Osteocyte (in vitro differentiated cells): ENCODE data around the gene ALDH16A1. TPM values are rescaled to one million over a fixed set of nuclear protein-coding genes. Genes with fewer than 3 reads are reported as not detected.

Experiments
- DNase-seq: peaks from one replicate; pipeline ENCODE4 v3.0.0; 2021; ENCODE audit warnings: mixed read lengths; ENCODE audit not compliant: unreplicated experiment; ENCODE audit errors: extremely low spot score
- H3K27ac Mint-ChIP-seq: one replicate; pipeline ENCODE4 v1.8.0; 2021; ENCODE audit warnings: mild to moderate bottlenecking, mixed read lengths; ENCODE audit not compliant: unreplicated experiment
- H3K27me3 Mint-ChIP-seq: one replicate; pipeline ENCODE4 v1.8.0; 2021; ENCODE audit warnings: mixed read lengths; ENCODE audit not compliant: unreplicated experiment
- H3K36me3 Mint-ChIP-seq: one replicate; pipeline ENCODE4 v1.8.0; 2021; ENCODE audit warnings: mixed read lengths; ENCODE audit not compliant: unreplicated experiment
- H3K4me1 Mint-ChIP-seq: one replicate; pipeline ENCODE4 v1.8.0; 2021; ENCODE audit warnings: mixed read lengths; ENCODE audit not compliant: unreplicated experiment
- H3K4me3 Mint-ChIP-seq: one replicate; pipeline ENCODE4 v1.8.0; 2021; ENCODE audit warnings: mild to moderate bottlenecking, moderate library complexity, mixed read lengths; ENCODE audit not compliant: unreplicated experiment
- H3K9me3 Mint-ChIP-seq: one replicate; pipeline ENCODE4 v1.8.0; 2021; ENCODE audit warnings: mixed read lengths; ENCODE audit not compliant: unreplicated experiment
- CTCF ChIP-seq: fragments of 200-600 bp; sonication (generic); IDR thresholded peaks from 2 replicates; pipeline ENCODE4 v1.5.0; 2021; ENCODE audit warnings: antibody characterized with exemption, mild to moderate bottlenecking, moderate library complexity
- total RNA-seq: library from RNA; stranded (reverse); gene quantifications from 2 replicates; pipeline ENCODE4 v1.2.1, GENCODE V29; 2021

The ALDH16A1 gene
- total RNA-seq, 1 donor from 2014 or later, result 31.8 TPM

- Mint-ChIP-seq H3K27ac (peak overlapping the region; percentile 34), H3K36me3 (peaks cover 8% of the 10 kb centered on the region), H3K4me1 (peaks cover 9% of the 10 kb centered on the region), H3K27me3 (no peaks in the 10 kb centered on the region), H3K9me3 (no peaks in the 10 kb centered on the region), H3K4me3 (no peak overlapping the region)
- TF ChIP-seq CTCF, result no peak
- no peak for DNase-seq
Measured at GRCh38 chr19:49503582-49503962, 50.5 kb downstream of the ALDH16A1 start.

GRCh38 chr19:49506575-49507105 is 53.6 kb downstream of the ALDH16A1 start:
- Mint-ChIP-seq H3K4me1 (peaks cover 10% of the 10 kb centered on the region), H3K9me3 (no peaks in the 10 kb centered on the region), H3K27me3 (no peaks in the 10 kb centered on the region), H3K27ac (no peak overlapping the region), H3K4me3 (no peak overlapping the region), H3K36me3 (no peaks in the 10 kb centered on the region)
- TF ChIP-seq CTCF, result peak; percentile 67
- DNase-seq, result no peak

GRCh38 chr19:49507803-49508494 is 54.9 kb downstream of the ALDH16A1 start:
- H3K4me3 Mint-ChIP-seq, result no peak overlapping the region
- H3K27ac Mint-ChIP-seq, result peak overlapping the region; percentile 3
- TF ChIP-seq CTCF, result no peak

GRCh38 chr19:49512970-49513745 is 60.1 kb downstream of the ALDH16A1 start:
- Mint-ChIP-seq H3K4me1 (peaks cover 28% of the 10 kb centered on the region), H3K27me3 (no peaks in the 10 kb centered on the region), H3K27ac (peak overlapping the region; percentile 14), H3K36me3 (peaks cover 16% of the 10 kb centered on the region), H3K4me3 (peak overlapping the region; percentile 89), H3K9me3 (no peaks in the 10 kb centered on the region)
- no peak for TF ChIP-seq CTCF
- DNase-seq, result no peak

More at GRCh38 chr19:49507803-49508494, 54.9 kb downstream of the ALDH16A1 start:
- Mint-ChIP-seq H3K27me3 (no peaks in the 10 kb centered on the region), H3K9me3 (no peaks in the 10 kb centered on the region), H3K4me1 (peaks cover 18% of the 10 kb centered on the region), H3K36me3 (no peaks in the 10 kb centered on the region)
- DNase-seq, result no peak

GRCh38 chr19:49513746-49514118 is 60.7 kb downstream of the ALDH16A1 start:
- no peak for TF ChIP-seq CTCF
- H3K27me3 Mint-ChIP-seq, result no peaks in the 10 kb centered on the region
- peaks cover 28% of the 10 kb centered on the region for H3K4me1 Mint-ChIP-seq
- DNase-seq, result no peak
- peak overlapping the region; percentile 78 for H3K4me3 Mint-ChIP-seq
- H3K9me3 Mint-ChIP-seq, result no peaks in the 10 kb centered on the region
- peaks cover 19% of the 10 kb centered on the region for H3K36me3 Mint-ChIP-seq
- peak overlapping the region; percentile 14 for H3K27ac Mint-ChIP-seq
